GM19328 (cell line): ENCODE results near the gene SRRT.

Experiments used
- ATAC-seq: cut with Tn5 transposase; IDR thresholded peaks from one replicate; pipeline ENCODE4 v1.9.1; 2021; ENCODE audit warnings: mild to moderate bottlenecking, moderate library complexity; ENCODE audit not compliant: unreplicated experiment

The SRRT gene

DNA sequence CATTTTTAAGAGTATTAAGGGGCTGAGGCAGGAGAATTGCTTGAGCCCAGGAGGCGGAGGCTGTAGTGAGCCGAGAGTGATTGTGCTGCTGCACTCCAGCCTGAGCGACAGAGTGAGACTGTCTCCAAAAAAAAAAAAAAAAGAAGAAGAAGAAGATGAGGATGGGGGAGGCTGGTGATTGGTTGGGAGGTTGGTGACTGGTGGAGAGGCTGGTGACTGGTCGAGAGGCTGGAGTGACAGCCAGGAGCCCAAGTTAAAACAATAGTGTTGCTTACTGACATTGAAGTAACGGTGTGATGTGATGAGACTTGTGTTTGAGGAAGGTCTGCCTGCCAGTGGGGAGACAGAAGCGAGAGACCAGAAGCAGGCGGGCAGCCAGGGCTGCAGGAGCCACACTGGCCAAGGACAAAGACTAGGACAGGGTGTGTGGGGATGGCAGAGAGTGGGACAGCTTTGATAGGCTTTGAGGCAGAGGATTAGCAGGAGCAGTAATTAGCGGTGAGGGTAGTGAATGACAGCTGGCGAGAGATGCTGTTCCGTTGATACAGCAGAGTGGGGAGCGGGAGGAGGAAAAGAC is 4.9 kb downstream of the SRRT start:
- ATAC-seq: no peak

DNA sequence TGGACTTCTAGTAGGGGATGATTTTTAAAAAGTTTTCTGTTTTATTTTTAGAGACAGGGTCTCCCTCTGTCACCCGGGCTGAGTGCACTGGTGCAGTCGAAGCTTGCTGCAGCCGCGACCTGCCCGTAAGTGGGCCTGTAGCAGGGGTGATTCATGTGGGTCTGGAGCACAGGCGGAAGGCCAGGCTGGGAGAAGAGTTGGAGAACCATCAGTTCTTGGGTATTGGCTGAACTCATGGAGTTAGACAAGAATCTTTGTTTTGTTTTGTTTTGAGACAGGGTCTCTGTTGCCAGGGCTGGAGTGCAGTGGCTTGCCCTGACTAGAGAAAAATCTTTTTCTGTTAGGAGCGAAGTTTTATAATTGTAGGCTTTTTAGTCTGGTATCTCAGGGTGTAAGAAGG is 5.7 kb downstream of the SRRT start:
- no peak for ATAC-seq

DNA sequence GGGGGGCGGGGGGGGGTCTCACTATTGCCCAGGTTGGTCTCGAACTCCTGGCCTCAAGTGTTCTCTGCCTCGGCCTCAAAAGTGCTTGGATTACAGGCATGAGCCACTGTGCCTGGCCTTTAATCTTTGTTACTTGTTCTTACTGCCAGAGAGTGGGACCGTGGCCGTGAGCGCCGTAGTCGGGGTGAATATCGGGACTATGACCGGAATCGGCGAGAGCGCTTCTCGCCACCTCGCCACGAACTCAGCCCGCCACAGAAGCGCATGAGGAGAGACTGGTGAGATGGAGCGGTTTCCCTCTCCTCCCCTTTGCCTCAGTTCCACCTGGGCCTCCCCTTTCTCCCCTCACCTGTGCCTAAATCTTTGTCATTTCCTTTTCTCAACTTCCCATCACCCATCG is 6.2 kb downstream of the SRRT start:
- ATAC-seq: no peak

DNA sequence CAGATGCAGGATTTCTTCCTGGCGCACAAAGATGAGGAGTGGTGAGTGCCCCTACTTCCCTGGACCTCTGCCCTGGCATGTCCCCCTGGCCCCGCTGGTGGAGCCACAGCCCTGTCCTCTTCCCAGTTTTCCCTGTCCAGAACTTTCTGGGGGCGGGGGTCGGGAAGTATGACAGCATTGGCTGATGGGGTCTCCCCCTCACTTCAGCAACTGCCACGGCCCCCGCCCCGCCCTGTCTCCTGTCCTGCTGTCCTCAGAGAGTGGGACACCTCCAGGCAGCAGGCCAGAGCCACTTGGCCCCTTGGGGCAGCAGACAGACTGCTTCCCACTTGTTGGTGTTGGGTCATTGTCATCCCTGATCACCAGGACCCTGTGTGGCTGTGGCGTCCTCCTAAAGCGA is 7.3 kb downstream of the SRRT start:
- ATAC-seq: no peak

- ATAC-seq: no peak
Observed at GRCh38 chr7:100882785-100883526, 8.1 kb downstream of the SRRT start.

DNA sequence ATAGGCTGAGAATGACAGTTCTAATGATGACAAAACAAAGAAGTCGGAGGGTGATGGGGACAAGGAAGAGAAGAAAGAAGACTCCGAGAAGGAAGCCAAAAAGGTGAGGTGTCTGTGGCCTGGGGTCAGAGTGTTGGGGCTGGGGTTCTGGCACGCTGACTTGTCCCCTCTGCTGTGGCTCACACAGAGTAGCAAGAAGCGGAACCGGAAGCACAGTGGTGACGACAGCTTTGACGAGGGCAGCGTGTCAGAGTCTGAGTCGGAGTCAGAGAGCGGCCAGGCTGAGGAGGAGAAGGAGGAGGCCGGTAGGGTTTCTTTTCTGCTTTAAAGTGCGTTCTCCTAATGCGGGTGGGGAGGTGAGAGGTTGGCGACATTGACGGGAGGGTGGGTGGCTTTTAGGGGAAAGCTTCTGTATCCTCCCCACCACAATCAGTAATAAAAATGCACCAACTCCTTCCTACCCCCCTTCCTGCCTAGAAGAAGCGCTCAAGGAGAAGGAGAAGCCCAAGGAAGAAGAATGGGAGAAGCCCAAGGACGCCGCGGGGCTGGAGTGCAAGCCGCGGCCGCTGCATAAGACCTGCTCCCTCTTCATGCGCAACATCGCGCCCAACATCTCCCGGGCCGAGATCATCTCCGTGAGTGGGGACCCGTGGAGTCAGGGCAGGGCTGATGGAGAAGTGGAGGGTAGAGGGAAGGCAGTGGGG is 10.0 kb downstream of the SRRT start:
- no peak for ATAC-seq

DNA sequence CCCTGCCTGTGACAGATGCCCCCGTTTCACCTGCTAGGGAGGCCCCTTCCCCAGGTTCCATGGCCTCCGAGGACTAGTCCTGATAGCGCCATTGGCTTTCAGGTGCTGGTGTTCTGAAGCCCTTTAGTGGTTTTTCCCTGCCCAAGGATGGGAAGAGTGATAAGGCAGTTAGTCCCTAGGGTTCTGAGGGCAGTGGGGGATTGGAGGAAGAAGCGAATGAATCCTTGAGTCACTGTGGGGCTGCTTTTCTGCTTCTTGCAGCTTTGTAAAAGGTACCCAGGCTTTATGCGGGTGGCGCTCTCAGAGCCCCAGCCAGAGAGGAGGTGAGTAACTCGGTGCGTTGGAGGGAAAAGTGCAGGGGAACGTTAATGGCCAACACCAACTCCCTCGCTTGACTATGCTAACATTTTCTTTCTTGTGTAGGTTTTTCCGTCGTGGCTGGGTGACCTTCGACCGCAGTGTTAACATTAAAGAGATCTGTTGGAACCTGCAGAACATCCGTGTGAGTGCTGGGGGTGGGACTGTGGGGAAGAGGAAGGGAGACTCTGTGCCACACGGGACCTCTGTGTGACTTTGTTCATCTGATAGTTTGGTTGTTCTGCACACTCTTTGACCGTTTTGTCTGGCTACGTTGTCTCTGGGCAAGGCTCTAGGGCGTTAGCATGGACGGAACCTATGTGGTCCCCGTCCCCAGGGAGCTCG is 10.7 kb downstream of the SRRT start:
- ATAC-seq: no peak

DNA sequence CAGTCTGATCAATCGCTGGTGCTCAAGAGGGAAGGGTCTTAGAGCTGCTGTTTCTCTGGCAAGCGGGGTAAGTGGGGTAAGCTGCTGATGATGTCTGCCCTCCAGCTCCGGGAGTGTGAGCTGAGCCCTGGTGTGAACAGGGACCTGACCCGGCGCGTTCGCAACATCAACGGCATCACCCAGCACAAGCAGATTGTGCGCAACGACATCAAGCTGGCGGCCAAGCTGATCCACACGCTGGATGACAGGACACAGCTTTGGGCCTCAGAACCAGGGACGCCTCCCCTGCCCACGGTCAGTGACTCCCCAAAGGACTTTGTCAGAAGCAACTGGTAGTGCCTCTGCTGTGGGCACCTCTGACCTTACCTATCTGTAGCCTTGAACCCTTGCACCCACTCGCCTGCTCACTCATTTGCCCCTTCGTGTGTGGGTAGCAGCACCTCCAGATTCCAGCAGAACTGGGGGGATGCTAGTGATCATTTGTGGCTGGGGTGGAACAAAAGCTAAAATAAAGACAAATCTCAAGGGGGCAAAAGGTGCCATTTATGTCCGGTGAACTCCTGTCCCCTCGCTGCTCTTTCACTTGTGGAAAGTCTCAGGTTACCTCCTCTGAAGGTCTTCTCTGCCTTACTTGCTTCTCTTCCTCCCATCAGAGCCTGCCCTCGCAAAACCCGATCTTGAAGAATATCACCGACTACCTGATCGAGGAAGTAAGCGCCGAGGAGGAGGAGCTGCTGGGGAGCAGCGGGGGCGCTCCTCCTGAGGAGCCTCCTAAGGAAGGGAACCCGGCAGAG is 11.4 kb downstream of the SRRT start:
- ATAC-seq: no peak

- no peak for ATAC-seq
Observed at GRCh38 chr7:100886936-100887515, 12.1 kb downstream of the SRRT start.

DNA sequence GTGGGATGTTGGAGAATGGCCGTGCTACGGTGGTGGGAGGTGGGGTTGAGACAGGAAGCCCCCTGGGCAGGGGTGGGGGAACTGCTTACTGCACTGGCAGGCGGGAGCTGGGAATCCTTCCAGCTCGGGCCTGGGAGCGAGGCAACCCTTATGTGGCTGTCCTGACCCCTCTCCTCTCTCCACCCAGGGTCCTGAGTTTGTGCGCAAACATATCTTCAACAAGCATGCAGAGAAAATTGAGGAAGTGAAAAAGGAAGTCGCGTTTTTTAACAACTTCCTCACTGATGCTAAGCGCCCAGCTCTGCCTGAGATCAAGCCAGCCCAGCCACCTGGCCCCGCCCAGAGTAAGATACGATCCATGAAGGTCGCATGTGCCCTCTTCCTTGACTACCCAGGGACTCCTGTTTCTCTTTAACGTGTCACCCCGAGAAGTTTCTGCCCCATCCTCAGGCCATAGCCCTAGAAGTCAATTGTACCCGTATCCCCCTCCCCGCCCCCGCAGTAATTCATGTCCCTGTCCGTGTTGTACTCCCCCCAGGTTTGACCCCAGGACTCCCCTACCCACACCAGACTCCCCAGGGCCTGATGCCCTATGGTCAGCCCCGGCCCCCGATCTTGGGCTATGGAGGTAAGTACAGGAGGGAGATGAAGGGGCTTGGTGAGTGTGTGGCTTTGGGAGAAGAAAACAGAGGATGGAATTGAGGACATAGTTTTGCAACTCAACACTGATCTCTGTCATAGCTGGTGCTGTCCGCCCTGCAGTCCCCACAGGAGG is 12.8 kb downstream of the SRRT start:
- no peak for ATAC-seq

- ATAC-seq: no peak
Observed at GRCh38 chr7:100888291-100888987, 13.5 kb downstream of the SRRT start.

- ATAC-seq: peak; percentile 24
Observed at GRCh38 chr7:100888988-100889750, 14.3 kb downstream of the SRRT start, which contains the start of gene UFSP1. Gene UFSP1 (minus strand): TSS chr7:100889715. CDS start chr7:100889271, 444 bp downstream.

DNA sequence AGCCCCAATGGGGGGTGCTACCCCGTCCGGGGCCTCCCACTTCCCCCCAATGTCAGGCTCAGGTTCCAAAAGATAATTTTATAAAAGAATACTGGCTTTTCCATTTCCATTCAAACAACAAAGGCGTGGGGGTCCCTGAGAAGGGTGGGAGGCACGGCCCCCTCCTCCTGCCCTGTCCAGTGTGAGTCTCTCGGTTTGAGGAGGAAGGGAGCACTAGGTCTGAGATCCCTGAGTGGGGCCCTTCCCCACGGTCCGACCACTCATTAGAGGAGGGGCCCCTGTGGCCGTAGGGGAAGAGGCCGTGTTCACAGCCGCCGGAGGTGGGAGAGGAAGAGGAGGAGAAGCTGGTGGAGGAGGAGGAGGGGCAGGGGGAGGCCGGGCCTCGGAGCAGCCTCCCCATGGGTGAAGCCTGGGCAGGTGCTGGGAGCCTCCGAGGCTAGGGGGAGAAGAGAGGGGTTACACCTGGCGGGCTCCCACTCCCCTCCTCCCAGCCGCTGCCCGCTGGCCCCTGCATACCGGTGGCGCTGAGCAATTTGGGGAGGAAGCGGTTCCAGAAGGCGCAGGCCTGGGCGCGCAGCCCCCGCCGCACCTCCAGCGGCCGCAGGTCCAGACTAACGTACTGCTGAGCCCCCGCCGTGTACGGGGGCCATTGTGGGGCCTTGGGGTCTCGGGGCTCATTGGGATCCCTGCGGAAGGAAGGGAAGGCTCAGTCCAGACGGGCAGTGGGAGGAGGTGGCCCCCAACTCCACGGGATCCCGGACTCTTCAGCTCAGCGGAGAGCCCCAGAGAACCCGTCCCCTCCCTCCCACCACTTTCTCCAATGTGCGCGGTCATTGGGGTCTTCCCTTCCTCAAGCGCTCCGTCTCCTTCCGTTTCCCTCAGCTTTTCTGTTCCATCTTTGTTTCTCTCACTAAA is 16.0 kb downstream of the SRRT start:
- no peak for ATAC-seq

DNA sequence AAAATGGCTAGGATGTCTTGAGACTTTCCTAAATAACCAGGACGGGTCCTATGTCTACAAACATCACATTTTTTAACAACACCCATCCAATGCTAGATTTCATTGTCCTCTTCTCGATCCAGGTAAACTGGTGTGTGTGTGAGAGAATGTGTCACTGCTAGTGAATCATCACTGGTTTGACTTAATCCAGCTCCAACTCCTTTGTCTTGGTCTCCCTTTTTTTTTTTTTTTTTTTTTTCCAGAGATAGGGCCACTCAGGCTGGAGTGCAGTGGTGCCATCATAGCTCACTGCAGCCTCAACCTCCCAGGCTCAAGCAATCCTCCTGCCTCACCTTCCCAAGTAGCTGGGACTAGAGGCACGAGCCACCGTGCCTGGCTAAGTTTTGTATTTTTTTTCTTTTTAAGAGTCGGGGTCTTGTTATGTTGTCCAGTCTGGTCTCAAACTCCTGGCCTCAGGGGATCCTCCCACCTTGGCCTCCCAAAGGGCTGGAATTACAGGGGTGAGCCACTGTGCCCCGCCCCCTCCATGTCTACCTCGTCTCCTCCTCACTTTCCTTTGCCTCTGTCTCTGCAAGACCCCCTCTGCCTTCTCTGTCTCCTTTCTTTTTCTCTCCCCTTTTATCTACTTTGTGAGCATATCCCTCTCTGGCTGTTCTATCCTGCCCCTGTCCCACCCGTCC is 16.8 kb downstream of the SRRT start:
- no peak for ATAC-seq

- ATAC-seq: no peak
Observed at GRCh38 chr7:100892364-100893317, 17.7 kb downstream of the SRRT start.
